Neutrophil (primary cell): ENCODE results near the gene OR51L1.

ENCODE experiments used
- H3K27ac ChIP-seq: fragments of 200-600 bp; sonication (generic); 2 replicates; pipeline ENCODE4 v1.5.1; 2016; ENCODE audit warnings: mild to moderate bottlenecking, moderate library complexity
- H3K27me3 ChIP-seq: fragments of 200-600 bp; sonication (generic); 2 replicates; pipeline ENCODE4 v1.6.0; 2016; ENCODE audit warnings: mild to moderate bottlenecking
- H3K36me3 ChIP-seq: fragments of 200-600 bp; sonication (generic); 2 replicates; pipeline ENCODE4 v1.5.1; 2017
- H3K4me1 ChIP-seq, 2 experiments: fragments of 200-600 bp in 1 of 2; sonication (generic) in 1 of 2; 1 replicate in 1 of 2; 2 replicates in 1 of 2; pipeline versions ENCODE4 v1.5.1 to v1.6.1; 2013 to 2016; ENCODE audit warnings: low read depth in 1 of 2, low read length in 1 of 2, mild to moderate bottlenecking in 1 of 2, moderate library complexity in 1 of 2; ENCODE audit not compliant: control insufficient read depth in 1 of 2, insufficient read depth in 1 of 2
- H3K4me3 ChIP-seq, 2 experiments: fragments of 200-600 bp in 1 of 2; sonication (generic) in 1 of 2; 1 replicate in 1 of 2; 2 replicates in 1 of 2; pipeline ENCODE4 v1.5.1; 2013 to 2016; ENCODE audit warnings: low read depth in 1 of 2, low read length in 1 of 2, mild to moderate bottlenecking in 1 of 2, moderate library complexity in 1 of 2
- H3K9me3 ChIP-seq: fragments of 200-600 bp; sonication (generic); 2 replicates; pipeline ENCODE4 v1.5.1; 2016
- CTCF ChIP-seq: fragments of 200-600 bp; sonication (generic); IDR thresholded peaks from 2 replicates; pipeline ENCODE4 v1.5.1; 2016; ENCODE audit warnings: antibody characterized with exemption

Gene OR51L1

GRCh38 chr11:5004424-5005274, 10.0 kb downstream of the OR51L1 start:
- Histone ChIP-seq H3K4me1 (no peaks in the 10 kb centered on the region), H3K27ac (no peak overlapping the region), H3K4me3 (no peak overlapping the region), H3K36me3 (no peaks in the 10 kb centered on the region), H3K9me3 (no peaks in the 10 kb centered on the region), H3K27me3 (peaks cover 12% of the 10 kb centered on the region)
- TF ChIP-seq CTCF: no peak

- Histone ChIP-seq H3K36me3 (no peaks in the 10 kb centered on the region), H3K9me3 (no peaks in the 10 kb centered on the region), H3K27ac (no peak overlapping the region), H3K4me1 (no peaks in the 10 kb centered on the region), H3K27me3 (peaks cover 12% of the 10 kb centered on the region), H3K4me3 (no peak overlapping the region)
- TF ChIP-seq CTCF: no peak
Observed at GRCh38 chr11:5007561-5007960, 12.9 kb downstream of the OR51L1 start.

- Histone ChIP-seq H3K9me3 (no peaks in the 10 kb centered on the region), H3K4me3 (no peak overlapping the region), H3K36me3 (no peaks in the 10 kb centered on the region), H3K4me1 (no peaks in the 10 kb centered on the region), H3K27ac (no peak overlapping the region), H3K27me3 (peaks cover 12% of the 10 kb centered on the region)
- TF ChIP-seq CTCF: no peak
Observed at GRCh38 chr11:5011254-5011653, 16.6 kb downstream of the OR51L1 start.

- H3K9me3 ChIP-seq: no peaks in the 10 kb centered on the region
- no peaks in the 10 kb centered on the region for H3K4me1 ChIP-seq
- no peaks in the 10 kb centered on the region for H3K36me3 ChIP-seq
- no peak for TF ChIP-seq CTCF
- no peak overlapping the region for H3K4me3 ChIP-seq
- peaks cover 2% of the 10 kb centered on the region for H3K27me3 ChIP-seq
- H3K27ac ChIP-seq: no peak overlapping the region
Observed at GRCh38 chr11:5013012-5013411, 18.4 kb downstream of the OR51L1 start.

GRCh38 chr11:5021996-5022395, 27.3 kb downstream of the OR51L1 start:
- Histone ChIP-seq H3K27ac (no peak overlapping the region), H3K9me3 (peaks cover 3% of the 10 kb centered on the region), H3K36me3 (no peaks in the 10 kb centered on the region), H3K4me1 (no peaks in the 10 kb centered on the region), H3K4me3 (no peak overlapping the region), H3K27me3 (no peaks in the 10 kb centered on the region)
- TF ChIP-seq CTCF: no peak
